Activated CD8-positive, alpha-beta T cell treated with anti-CD3 and anti-CD28 coated beads, Interleukin-2, amount 10 ng/mL, durations not matched to agents 7 days and 5 days (primary cell): ENCODE results near the gene POMT2. TPM values are rescaled to one million over a fixed set of nuclear protein-coding genes. Genes with fewer than 3 reads are reported as not detected.

Source experiments
- ATAC-seq: fragments of 150-1000 bp; cut with Tn5 transposase; one replicate; pipeline ENCODE4 v1.10.0; 2021; ENCODE audit warnings: moderate library complexity
- CTCF ChIA-PET: fragments of 350-600 bp; sonication (Branson Sonifier 250); formaldehyde crosslinking; loops from one replicate; lab custom pipeline; 2021; ENCODE audit warnings: antibody characterized with exemption; lab: Charles Lee
- POLR2A ChIA-PET: fragments of 350-600 bp; sonication (Branson Sonifier 250); formaldehyde crosslinking; loops from one replicate; lab custom pipeline; 2021; ENCODE audit warnings: antibody characterized with exemption; lab: Charles Lee
- DNase-seq: peaks from one replicate; pipeline ENCODE4 v3.0.0-alpha.2; 2020
- H3K27ac Mint-ChIP-seq: one replicate; pipeline ENCODE4 v1.8.0; 2021; ENCODE audit warnings: mild to moderate bottlenecking, mixed read lengths
- H3K27me3 Mint-ChIP-seq: one replicate; pipeline ENCODE4 v1.8.0; 2021; ENCODE audit warnings: low read depth, mixed read lengths
- H3K36me3 Mint-ChIP-seq: one replicate; pipeline ENCODE4 v1.8.0; 2021; ENCODE audit warnings: low read depth, mixed read lengths
- H3K4me1 Mint-ChIP-seq: one replicate; pipeline ENCODE4 v1.8.0; 2021; ENCODE audit warnings: low read depth, mixed read lengths
- H3K4me3 Mint-ChIP-seq: one replicate; pipeline ENCODE4 v1.8.0; 2021; ENCODE audit warnings: mild to moderate bottlenecking, mixed read lengths
- H3K9me3 Mint-ChIP-seq: one replicate; pipeline ENCODE4 v1.8.0; 2022; ENCODE audit warnings: mixed read lengths; ENCODE audit not compliant: insufficient read depth
- total RNA-seq, 2 experiments: library from RNA; stranded (reverse); gene quantifications; one replicate each; pipeline ENCODE4 v1.2.3, GENCODE V29; 2021

Gene POMT2
- total RNA-seq, 2 experiments from 2014 or later: 15.0 to 15.5 TPM

DNA sequence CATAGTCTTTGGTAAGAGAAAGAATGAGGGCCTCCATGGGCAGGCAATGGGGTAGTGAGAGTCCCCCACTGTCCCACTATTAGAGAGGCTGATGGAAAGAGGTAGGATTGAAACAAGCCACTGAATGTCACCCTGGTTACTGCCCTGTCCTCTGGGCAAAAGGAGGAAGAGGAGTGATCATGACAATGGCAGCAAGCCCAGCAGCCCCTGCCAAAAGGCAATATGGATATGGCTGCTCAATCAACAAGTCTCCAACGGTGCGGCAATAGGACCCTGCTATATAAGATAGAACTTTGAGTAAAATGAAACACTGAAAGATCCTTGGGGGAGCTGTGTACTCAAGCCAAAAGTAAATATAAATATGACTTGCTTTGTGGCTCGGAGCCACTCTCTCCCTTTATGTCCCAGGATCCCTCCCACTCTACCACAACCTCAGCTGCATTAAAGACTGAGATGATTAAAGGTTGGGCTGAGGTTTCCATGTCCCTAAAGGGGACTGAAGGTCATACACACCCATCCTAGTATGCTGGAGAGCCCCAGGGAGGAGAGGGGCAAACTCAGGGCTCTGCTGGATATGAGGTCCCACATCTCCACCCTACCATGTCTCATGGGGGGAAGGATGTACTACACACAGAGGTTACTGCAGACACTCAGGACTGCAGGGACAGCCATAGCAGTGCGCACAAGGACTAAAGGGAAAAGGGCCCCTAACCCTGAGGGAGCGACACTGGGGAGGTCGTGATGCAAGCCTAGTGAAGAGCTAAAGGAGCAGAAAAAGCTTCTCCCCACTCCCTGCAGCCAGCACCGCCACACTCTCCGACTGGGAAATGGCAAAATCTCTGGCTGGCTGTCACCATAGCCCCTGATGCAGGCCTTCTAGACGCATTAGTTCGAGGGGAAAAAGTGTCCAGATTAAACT, 5.9 kb downstream of the POMT2 start:
- ChIA-PET CTCF (interaction anchor here (0.8 to 6.1 kb wide), 17 partner anchors 8 to 547 kb away, joined by 3 to 214 read pairs (median 9); partner anchors contain the start of genes SAMD15, TMED8 and ZDHHC22), POLR2A (no interaction called here)

GRCh38 chr14:77314043-77314442, 6.6 kb downstream of the POMT2 start:
- Mint-ChIP-seq H3K4me1 (peaks cover 4% of the 10 kb centered on the region), H3K9me3 (no peaks in the 10 kb centered on the region), H3K36me3 (no peaks in the 10 kb centered on the region), H3K4me3 (no peak overlapping the region), H3K27ac (no peak overlapping the region), H3K27me3 (no peaks in the 10 kb centered on the region)
- no peak for DNase-seq
- CTCF ChIA-PET: interaction anchor here (1.4 to 6.1 kb wide), 3 partner anchors 13 to 162 kb away, joined by 3 to 214 read pairs (median 108); no protein-coding TSS in a partner anchor
- ATAC-seq: no peak
- POLR2A ChIA-PET: no interaction called here

More for the DNA sequence above, 5.9 kb downstream of the POMT2 start:
- Mint-ChIP-seq H3K9me3 (no peaks in the 10 kb centered on the region), H3K4me3 (no peak overlapping the region), H3K27me3 (no peaks in the 10 kb centered on the region), H3K27ac (no peak overlapping the region), H3K4me1 (peaks cover 8% of the 10 kb centered on the region), H3K36me3 (no peaks in the 10 kb centered on the region)
- ATAC-seq (no peak), DNase-seq (no peak)

DNA sequence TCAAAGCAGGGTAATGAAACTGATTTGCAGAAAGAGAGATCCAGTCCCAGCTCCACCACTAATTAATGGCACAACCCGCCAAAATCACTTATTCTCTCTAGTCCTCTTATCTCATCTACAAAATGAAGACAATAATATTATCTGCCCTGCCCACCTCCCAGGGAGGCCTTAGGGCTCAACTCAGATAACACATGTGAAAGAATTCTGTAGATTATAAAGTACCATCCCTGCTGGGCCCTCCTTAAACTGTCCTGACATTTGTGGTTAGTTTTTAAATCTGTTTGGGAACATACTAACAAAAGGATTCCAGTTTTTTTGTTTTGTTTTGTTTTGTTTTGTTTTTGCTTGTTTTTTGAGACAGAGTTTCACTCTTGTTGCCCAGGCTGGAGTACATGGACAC, 7.3 kb downstream of the POMT2 start:
- ChIA-PET POLR2A (no interaction called here), CTCF (interaction anchor here (0.8 to 6.1 kb wide), 4 partner anchors 8 to 162 kb away, joined by 3 to 214 read pairs (median 56); no protein-coding TSS in a partner anchor)
- Mint-ChIP-seq H3K27me3 (no peaks in the 10 kb centered on the region), H3K27ac (no peak overlapping the region), H3K4me1 (peaks cover 4% of the 10 kb centered on the region), H3K9me3 (no peaks in the 10 kb centered on the region), H3K4me3 (no peak overlapping the region), H3K36me3 (no peaks in the 10 kb centered on the region)
- DNase-seq (no peak), ATAC-seq (no peak)

DNA sequence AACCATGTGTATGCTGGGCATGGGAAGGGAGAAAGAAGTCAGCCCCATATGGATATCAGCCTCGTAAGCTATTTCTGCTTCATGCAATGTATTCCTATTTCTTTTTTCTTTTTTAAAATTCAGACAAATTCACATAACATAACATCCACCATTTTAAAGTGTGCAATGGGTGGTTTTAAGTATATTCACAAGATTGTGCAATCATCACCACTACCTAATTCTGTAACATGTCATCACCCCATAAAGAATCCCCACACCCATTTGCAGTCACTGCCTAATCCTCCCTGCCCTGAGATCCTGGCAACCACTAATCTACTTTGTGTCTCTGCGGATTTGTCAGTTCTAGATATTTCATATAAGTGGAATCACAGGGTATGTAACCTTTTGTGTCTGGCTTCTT, 9.5 kb downstream of the POMT2 start:
- POLR2A ChIA-PET: no interaction called here
- CTCF ChIA-PET: interaction anchor here (6.1 kb wide), 1 partner anchor 10 kb away, joined by 214 read pairs; no protein-coding TSS in a partner anchor
- Mint-ChIP-seq H3K9me3 (no peaks in the 10 kb centered on the region), H3K27ac (no peak overlapping the region), H3K4me3 (no peak overlapping the region), H3K27me3 (no peaks in the 10 kb centered on the region), H3K4me1 (peaks cover 4% of the 10 kb centered on the region), H3K36me3 (no peaks in the 10 kb centered on the region)
- DNase-seq: no peak
- ATAC-seq: no peak

DNA sequence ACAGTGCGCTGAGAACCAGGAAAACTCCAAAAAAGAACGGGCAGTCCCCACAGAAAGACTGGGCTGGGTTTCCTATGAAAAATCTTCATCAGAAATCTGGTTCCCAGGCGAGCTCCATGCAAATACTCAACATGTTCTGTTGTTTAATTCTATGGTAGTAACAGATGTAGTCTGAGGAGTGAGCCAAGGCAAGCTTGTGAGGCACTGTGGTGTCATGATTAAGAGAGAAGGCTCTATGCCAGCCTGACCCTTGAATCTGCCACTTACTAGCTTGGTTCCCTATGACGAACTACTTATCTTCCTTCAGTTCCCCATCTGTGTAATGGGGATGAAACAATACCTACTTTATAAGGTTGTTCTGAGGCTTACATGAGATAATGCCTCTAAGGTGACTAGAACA, 10.7 kb downstream of the POMT2 start:
- ChIA-PET CTCF (interaction anchor here (1.5 to 2.1 kb wide), 2 partner anchors 9 to 11 kb away, joined by 4 to 8 read pairs; no protein-coding TSS in a partner anchor), POLR2A (no interaction called here)
- Mint-ChIP-seq H3K4me1 (peaks cover 4% of the 10 kb centered on the region), H3K4me3 (no peak overlapping the region), H3K36me3 (no peaks in the 10 kb centered on the region), H3K27ac (no peak overlapping the region), H3K9me3 (no peaks in the 10 kb centered on the region), H3K27me3 (no peaks in the 10 kb centered on the region)
- DNase-seq (no peak), ATAC-seq (no peak)

- ChIA-PET CTCF (interaction anchor here (1.5 to 2.1 kb wide), 2 partner anchors 8 to 10 kb away, joined by 4 to 8 read pairs; no protein-coding TSS in a partner anchor), POLR2A (interaction anchor here (0.6 to 0.7 kb wide), 2 partner anchors 80 to 159 kb away, joined by 3 to 5 read pairs; no protein-coding TSS in a partner anchor)
- no peak overlapping the region for H3K4me3 Mint-ChIP-seq
- no peaks in the 10 kb centered on the region for H3K36me3 Mint-ChIP-seq
- no peaks in the 10 kb centered on the region for H3K27me3 Mint-ChIP-seq
- H3K4me1 Mint-ChIP-seq: peaks cover 4% of the 10 kb centered on the region
- no peaks in the 10 kb centered on the region for H3K9me3 Mint-ChIP-seq
- H3K27ac Mint-ChIP-seq: no peak overlapping the region
- DNase-seq: no peak
- ATAC-seq: no peak
These were observed 11.6 kb downstream of the POMT2 start for GRCh38 chr14:77309131-77309530.

DNA sequence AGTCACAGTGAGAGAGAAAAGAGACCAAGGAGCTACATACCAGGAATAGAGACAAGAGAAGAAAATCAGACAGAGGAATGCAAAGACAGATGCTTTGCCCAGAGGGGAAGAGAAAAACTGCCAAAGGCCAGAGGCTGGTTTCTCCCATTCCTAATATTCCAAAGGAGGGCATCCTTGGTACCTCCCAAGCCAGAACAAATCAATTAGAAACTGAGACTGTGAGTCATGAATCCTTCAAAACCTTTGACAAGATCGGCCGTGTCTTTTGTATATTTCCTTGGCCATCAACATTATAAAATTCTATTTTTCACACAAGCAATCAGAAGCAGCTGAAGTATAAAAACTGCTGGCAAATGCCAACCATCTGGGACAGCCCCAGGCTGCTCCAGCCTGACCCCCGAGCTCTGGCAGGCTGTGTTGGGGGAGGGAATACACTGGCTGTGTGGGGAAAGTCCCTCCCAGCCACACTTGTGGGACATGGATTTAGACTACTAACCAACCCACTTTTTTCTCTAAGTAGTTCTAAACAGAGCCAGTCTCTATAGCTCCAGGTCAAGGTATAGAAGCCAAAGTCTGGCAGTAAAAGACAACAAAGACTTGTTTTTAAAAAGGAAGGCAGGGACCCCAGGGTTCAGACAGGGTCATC, 13.7 kb downstream of the POMT2 start:
- Mint-ChIP-seq H3K9me3 (no peaks in the 10 kb centered on the region), H3K4me1 (peaks cover 19% of the 10 kb centered on the region), H3K27ac (no peak overlapping the region), H3K4me3 (no peak overlapping the region), H3K36me3 (no peaks in the 10 kb centered on the region), H3K27me3 (no peaks in the 10 kb centered on the region)
- ChIA-PET POLR2A (no interaction called here), CTCF (interaction anchor here (0.8 to 2.7 kb wide), 6 partner anchors 9 to 155 kb away, joined by 3 to 29 read pairs (median 4); partner anchors contain the start of genes GSTZ1, POMT2, SAMD15 and TMED8)
- ATAC-seq (no peak), DNase-seq (no peak)

DNA sequence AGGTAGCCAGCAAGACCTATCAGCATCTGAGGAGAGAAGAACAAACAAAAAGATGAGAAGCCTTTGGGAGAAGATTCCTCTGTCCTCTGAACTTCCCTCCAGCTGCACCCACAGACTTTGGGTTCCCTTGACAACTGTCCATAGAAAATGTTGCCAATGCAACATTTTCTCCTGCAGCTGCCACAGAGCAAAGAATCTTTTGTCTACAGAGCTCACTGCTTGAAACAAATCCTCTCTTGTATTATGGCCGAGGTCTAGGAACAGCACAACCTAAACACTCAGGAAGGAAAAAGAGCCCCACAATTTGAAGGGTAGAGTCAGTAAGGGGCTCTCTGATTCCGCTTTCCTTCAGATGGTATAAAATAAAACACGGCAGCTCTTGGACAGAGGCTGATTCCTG, 14.3 kb downstream of the POMT2 start:
- DNase-seq (no peak), ATAC-seq (no peak)
- no peak overlapping the region for H3K4me3 Mint-ChIP-seq
- no peaks in the 10 kb centered on the region for H3K27me3 Mint-ChIP-seq
- H3K4me1 Mint-ChIP-seq: peaks cover 19% of the 10 kb centered on the region
- ChIA-PET POLR2A (no interaction called here), CTCF (interaction anchor here (1.1 to 2.7 kb wide), 4 partner anchors 10 to 71 kb away, joined by 3 to 29 read pairs (median 4); partner anchors contain the start of genes SAMD15 and TMED8)
- no peaks in the 10 kb centered on the region for H3K9me3 Mint-ChIP-seq
- no peak overlapping the region for H3K27ac Mint-ChIP-seq
- H3K36me3 Mint-ChIP-seq: no peaks in the 10 kb centered on the region

DNA sequence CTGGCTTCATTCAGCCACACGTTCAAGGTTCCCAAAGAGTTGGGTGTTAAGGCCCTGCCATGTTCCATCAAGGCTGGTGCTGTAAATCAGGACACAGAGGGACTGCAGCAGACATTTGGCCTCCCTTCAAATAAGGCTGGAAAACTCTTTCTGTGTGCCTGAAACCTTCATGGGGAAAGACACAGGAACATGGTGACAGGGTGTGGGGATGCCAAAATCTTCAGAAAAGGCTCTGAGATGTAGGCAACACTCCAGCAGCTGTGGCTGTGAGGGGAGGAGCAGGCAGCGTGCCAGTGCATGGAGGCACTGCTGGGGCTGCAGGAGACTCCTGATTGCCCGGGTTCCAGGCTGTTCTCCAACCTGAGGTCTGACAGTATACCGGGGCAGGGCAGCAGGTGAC, 15.0 kb downstream of the POMT2 start:
- Mint-ChIP-seq H3K9me3 (no peaks in the 10 kb centered on the region), H3K27ac (no peak overlapping the region), H3K27me3 (no peaks in the 10 kb centered on the region), H3K4me3 (no peak overlapping the region), H3K4me1 (peaks cover 19% of the 10 kb centered on the region), H3K36me3 (no peaks in the 10 kb centered on the region)
- ChIA-PET POLR2A (no interaction called here), CTCF (interaction anchor here (1.4 to 8.9 kb wide), 4 partner anchors 8 to 14 kb away, joined by 3 to 214 read pairs (median 17); no protein-coding TSS in a partner anchor)
- DNase-seq: no peak
- ATAC-seq: no peak

DNA sequence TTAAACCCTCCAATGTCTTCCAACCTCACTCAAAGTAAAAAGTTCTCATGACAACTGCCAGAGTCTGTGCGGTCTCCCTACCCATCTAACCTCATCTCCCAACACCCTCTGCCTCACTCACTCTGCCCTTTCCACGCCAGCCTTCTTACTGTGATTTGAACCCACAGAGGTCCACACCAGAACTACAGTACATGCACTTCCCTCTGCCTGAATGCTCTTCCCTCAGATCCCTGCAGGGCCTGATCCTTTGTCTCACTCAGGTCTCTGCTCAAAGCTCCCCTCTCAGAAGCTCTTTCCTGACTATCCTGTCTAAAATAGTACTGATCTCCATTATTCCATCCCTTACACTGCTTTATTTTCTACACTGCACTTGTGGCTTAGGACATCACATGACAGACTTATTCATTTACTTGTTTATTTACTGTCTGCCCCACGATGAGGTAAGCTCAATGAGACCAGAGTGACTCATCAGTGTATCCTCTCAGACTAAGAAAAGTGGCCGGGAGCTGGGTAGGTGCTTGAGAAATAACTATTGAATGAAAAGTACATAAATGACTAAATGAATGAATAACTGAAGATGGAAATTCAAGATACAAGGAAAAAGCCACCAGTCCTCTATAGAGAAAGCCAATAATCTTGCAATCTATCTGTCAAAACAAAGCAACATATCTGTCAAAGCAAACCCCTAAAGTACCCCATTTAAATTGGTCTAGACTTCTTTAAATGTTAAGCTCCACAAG, 17.1 kb downstream of the POMT2 start:
- DNase-seq (peak; percentile 48), ATAC-seq (peak; percentile 59)
- H3K4me3 Mint-ChIP-seq: no peak overlapping the region
- ChIA-PET CTCF (interaction anchor here (0.6 to 8.9 kb wide), 13 partner anchors 9 to 191 kb away, joined by 3 to 214 read pairs (median 4); partner anchors contain the start of genes GSTZ1, POMT2, SAMD15 and TMED8), POLR2A (interaction anchor here (0.6 to 2.3 kb wide), 2 partner anchors 18 to 205 kb away, joined by 3 to 10 read pairs; partner anchors contain the start of genes GSTZ1 and POMT2)
- peaks cover 15% of the 10 kb centered on the region for H3K4me1 Mint-ChIP-seq
- H3K9me3 Mint-ChIP-seq: no peaks in the 10 kb centered on the region
- H3K36me3 Mint-ChIP-seq: no peaks in the 10 kb centered on the region
- H3K27me3 Mint-ChIP-seq: no peaks in the 10 kb centered on the region
- H3K27ac Mint-ChIP-seq: peak overlapping the region; percentile 18
